MCF 10A (cell line): ENCODE measurements around the gene FAF1. TPM values are rescaled to one million over a fixed set of nuclear protein-coding genes. Genes with fewer than 3 reads are reported as not detected.

Experiments
- BruUV-seq: library from RNA; stranded (reverse); fragments of 400-500 nt; replicated peaks from 2 replicates; lab custom pipeline; 2021; lab: Mats Ljungman, UMichigan
- CTCF ChIA-PET: fragments of 300-600 bp; sonication (Branson Sonifier 250); formaldehyde crosslinking; extraction: SDS; loops from one replicate; lab custom pipeline; 2021; ENCODE audit warnings: antibody characterized with exemption, inconsistent platforms; lab: Yijun Ruan, JAX
- POLR2A ChIA-PET: fragments of 300-600, 350-650 bp; sonication (Branson Sonifier 250); formaldehyde crosslinking; extraction: SDS; loops from one replicate; lab custom pipeline; 2020; ENCODE audit warnings: antibody characterized with exemption, inconsistent platforms; lab: Yijun Ruan, JAX
- DNase-seq: peaks from one replicate; pipeline ENCODE4 v3.0.0-alpha.2; 2018; ENCODE audit not compliant: unreplicated experiment
- H3K27ac Mint-ChIP-seq: one replicate; pipeline ENCODE4 v1.8.0; 2022; ENCODE audit warnings: mild to moderate bottlenecking, low read depth, mixed read lengths; ENCODE audit not compliant: unreplicated experiment
- H3K27me3 Mint-ChIP-seq: one replicate; pipeline ENCODE4 v1.8.0; 2022; ENCODE audit warnings: mixed read lengths; ENCODE audit not compliant: insufficient read depth, unreplicated experiment
- H3K36me3 Mint-ChIP-seq: one replicate; pipeline ENCODE4 v1.8.0; 2022; ENCODE audit warnings: mild to moderate bottlenecking, moderate library complexity, mixed read lengths; ENCODE audit not compliant: insufficient read depth, unreplicated experiment
- H3K4me1 Mint-ChIP-seq: one replicate; pipeline ENCODE4 v1.8.0; 2022; ENCODE audit warnings: mixed read lengths; ENCODE audit not compliant: insufficient read depth, unreplicated experiment
- H3K4me3 Mint-ChIP-seq: one replicate; pipeline ENCODE4 v1.8.0; 2022; ENCODE audit warnings: mild to moderate bottlenecking, moderate library complexity, mixed read lengths; ENCODE audit not compliant: unreplicated experiment
- H3K9me3 Mint-ChIP-seq: one replicate; pipeline ENCODE4 v1.8.0; 2022; ENCODE audit warnings: mixed read lengths; ENCODE audit not compliant: unreplicated experiment
- CTCF ChIP-seq: fragments of 200-600 bp; IDR thresholded peaks from one replicate; pipeline ENCODE4 v1.8.0; 2022; ENCODE audit warnings: antibody characterized with exemption, mild to moderate bottlenecking; ENCODE audit not compliant: unreplicated experiment
- intact Hi-C: fragments of 100-400 bp; cut with micrococcal nuclease; formaldehyde crosslinking; loops from 2 replicates; pipeline ENCODE4 v1.14.1; 2022
- total RNA-seq: library from RNA; stranded (reverse); gene quantifications from 2 replicates; pipeline ENCODE4 v1.2.3, GENCODE V29; 2022

FAF1 gene
- total RNA-seq, 1 experiment from 2014 or later, result 93.2 TPM

- no peak for TF ChIP-seq CTCF
- H3K4me1 Mint-ChIP-seq, result no peaks in the 10 kb centered on the region
- no peak overlapping the region for H3K4me3 Mint-ChIP-seq
- intact Hi-C loops, result no loop called here
- H3K36me3 Mint-ChIP-seq, result peaks cover 15% of the 10 kb centered on the region
- POLR2A ChIA-PET, result no interaction called here
- no TSS peak for BruUV-seq
- DNase-seq, result no peak
- no peak overlapping the region for H3K27ac Mint-ChIP-seq
- no peaks in the 10 kb centered on the region for H3K9me3 Mint-ChIP-seq
- CTCF ChIA-PET, result no interaction called here
- no peaks in the 10 kb centered on the region for H3K27me3 Mint-ChIP-seq
These were observed 137.9 kb downstream of the FAF1 start for GRCh38 chr1:50822035-50822776.

GRCh38 chr1:50820545-50820944 is 139.5 kb downstream of the FAF1 start:
- POLR2A ChIA-PET, result interaction anchor here (0.6 to 1.5 kb wide), 2 partner anchors 12 to 17 kb away, joined by 3 to 5 read pairs; no protein-coding TSS in a partner anchor

GRCh38 chr1:50812346-50812745 is 147.7 kb downstream of the FAF1 start:
- intact Hi-C loops, result no loop called here
- POLR2A ChIA-PET, result no interaction called here
- Mint-ChIP-seq H3K27me3 (no peaks in the 10 kb centered on the region), H3K9me3 (peaks cover 21% of the 10 kb centered on the region), H3K36me3 (peaks cover 4% of the 10 kb centered on the region), H3K4me3 (no peak overlapping the region), H3K27ac (no peak overlapping the region), H3K4me1 (no peaks in the 10 kb centered on the region)
- CTCF ChIA-PET, result no interaction called here
- no TSS peak for BruUV-seq
- DNase-seq, result no peak
- TF ChIP-seq CTCF, result no peak

More at GRCh38 chr1:50820545-50820944, 139.5 kb downstream of the FAF1 start:
- peaks cover 9% of the 10 kb centered on the region for H3K36me3 Mint-ChIP-seq
- intact Hi-C loops, result no loop called here
- CTCF ChIA-PET, result interaction anchor here (0.7 kb wide), 1 partner anchor 54 kb away, joined by 3 read pairs; no protein-coding TSS in a partner anchor
- H3K27ac Mint-ChIP-seq, result no peak overlapping the region
- H3K27me3 Mint-ChIP-seq, result no peaks in the 10 kb centered on the region
- no peak overlapping the region for H3K4me3 Mint-ChIP-seq
- no peaks in the 10 kb centered on the region for H3K9me3 Mint-ChIP-seq
- no TSS peak for BruUV-seq
- no peaks in the 10 kb centered on the region for H3K4me1 Mint-ChIP-seq
- DNase-seq, result no peak
- TF ChIP-seq CTCF, result no peak

- Mint-ChIP-seq H3K4me3 (no peak overlapping the region), H3K9me3 (peaks cover 27% of the 10 kb centered on the region), H3K36me3 (no peaks in the 10 kb centered on the region), H3K4me1 (no peaks in the 10 kb centered on the region), H3K27me3 (no peaks in the 10 kb centered on the region), H3K27ac (no peak overlapping the region)
- intact Hi-C loops, result no loop called here
- ChIA-PET CTCF (no interaction called here), POLR2A (interaction anchor here (1.7 kb wide), 1 partner anchor 11 kb away, joined by 5 read pairs; no protein-coding TSS in a partner anchor)
- TF ChIP-seq CTCF, result no peak
- DNase-seq, result no peak
- no TSS peak for BruUV-seq
These were observed 151.8 kb downstream of the FAF1 start for GRCh38 chr1:50808296-50808695.
